ENCODE data around the gene TTC33. TPM values are rescaled to one million over a fixed set of nuclear protein-coding genes. Genes with fewer than 3 reads are reported as not detected.

The TTC33 gene
- total and polyA plus RNA-seq, 2 donors (not counting 1 experiment from before 2014, with no cell fraction given): 2.1 to 15.8 TPM

- no peaks in the 10 kb centered on the region for H3K9me3 ChIP-seq (ENCODE audit: control extremely low read depth in 1 of 3, control insufficient read depth in 2 of 3, insufficient read depth in 1 of 3, low read length in 2 of 3)
- intact Hi-C loops (cut with micrococcal nuclease): no loop called here
- CTCF ChIA-PET: no interaction called here
These were observed 206.1 kb downstream of the TTC33 start for GRCh38 chr5:40549616-40550015.

GRCh38 chr5:40547994-40548575 is 207.7 kb downstream of the TTC33 start:
- no peak overlapping the region for H3K9ac ChIP-seq (ENCODE audit: low read length)
- TF ChIP-seq CTCF (IDR thresholded peaks at IDR 0.05) (no peak), EZH2 (IDR thresholded peaks at IDR 0.05; ENCODE audit: borderline replicate concordance, insufficient read depth, low read depth, low read length, poor library complexity, severe bottlenecking) (no peak)
- H3K27ac ChIP-seq (ENCODE audit: low read length in 2 of 2): no peak overlapping the region
- no peaks in the 10 kb centered on the region for H3K79me2 ChIP-seq (ENCODE audit: control insufficient read depth, insufficient read depth, low read length)
- H3K4me3 ChIP-seq (ENCODE audit: control extremely low read depth in 1 of 5, extremely low read depth in 1 of 5, insufficient read depth in 1 of 5, low read depth in 2 of 5, low read length in 4 of 5): no peak overlapping the region
- no peaks in the 10 kb centered on the region for H3K27me3 ChIP-seq (replicated peaks in 1 of 4; ENCODE audit: control extremely low read depth in 1 of 4, control insufficient read depth in 3 of 4, insufficient read depth in 4 of 4, low read length in 3 of 4)
- Mint-ChIP-seq H3K27me3 (no peaks in the 10 kb centered on the region), H3K27ac (no peak overlapping the region), H3K4me3 (no peak overlapping the region), H3K4me1 (no peaks in the 10 kb centered on the region), H3K9me3 (ENCODE audit: insufficient read depth) (no peaks in the 10 kb centered on the region)
- no peak overlapping the region for H2AFZ ChIP-seq (ENCODE audit: insufficient read depth, low read depth, low read length, poor library complexity, severe bottlenecking)
- CTCF ChIA-PET: interaction anchor here (0.6 to 1.3 kb wide), 2 partner anchors 231 to 814 kb away, joined by 3 read pairs; no protein-coding TSS in a partner anchor
- POLR2A ChIA-PET: no interaction called here
- H3K36me3 ChIP-seq (replicated peaks in 1 of 2; ENCODE audit: control extremely low read depth in 1 of 2, control insufficient read depth in 1 of 2, extremely low read depth in 1 of 2, insufficient read depth in 2 of 2, low read length in 1 of 2): no peaks in the 10 kb centered on the region
- WGBS (ENCODE audit: insufficient coverage): 71% methylated on average over 1 of the region's 3 CpGs
- H3K4me2 ChIP-seq (replicated peaks; ENCODE audit: low read depth, low read length, poor library complexity, severe bottlenecking): no peak overlapping the region
- H4K20me1 ChIP-seq (ENCODE audit: control insufficient read depth, insufficient read depth, low read length, poor library complexity, severe bottlenecking): no peaks in the 10 kb centered on the region
- H3K4me1 ChIP-seq (ENCODE audit: control insufficient read depth in 2 of 2, insufficient read depth in 2 of 2, low read length in 2 of 2): no peaks in the 10 kb centered on the region
- ATAC-seq (ENCODE audit: low read depth) (no peak), DNase-seq (no peak)
- no peaks in the 10 kb centered on the region for H3K9me3 ChIP-seq (ENCODE audit: control extremely low read depth in 1 of 3, control insufficient read depth in 2 of 3, insufficient read depth in 1 of 3, low read length in 2 of 3)
- intact Hi-C loops (cut with micrococcal nuclease): no loop called here

More at GRCh38 chr5:40549616-40550015, 206.1 kb downstream of the TTC33 start:
- WGBS (ENCODE audit: insufficient coverage): no CpG with 5 or more reads among the region's 1 CpG
- Mint-ChIP-seq H3K4me1 (no peaks in the 10 kb centered on the region), H3K9me3 (ENCODE audit: insufficient read depth) (no peaks in the 10 kb centered on the region), H3K27ac (no peak overlapping the region), H3K27me3 (no peaks in the 10 kb centered on the region), H3K4me3 (no peak overlapping the region)
- Histone ChIP-seq H3K36me3 (replicated peaks in 1 of 2; ENCODE audit: control extremely low read depth in 1 of 2, control insufficient read depth in 1 of 2, extremely low read depth in 1 of 2, insufficient read depth in 2 of 2, low read length in 1 of 2) (no peaks in the 10 kb centered on the region), H4K20me1 (ENCODE audit: control insufficient read depth, insufficient read depth, low read length, poor library complexity, severe bottlenecking) (no peaks in the 10 kb centered on the region), H3K4me3 (ENCODE audit: control extremely low read depth in 1 of 5, extremely low read depth in 1 of 5, insufficient read depth in 1 of 5, low read depth in 2 of 5, low read length in 4 of 5) (no peak overlapping the region), H3K4me2 (replicated peaks; ENCODE audit: low read depth, low read length, poor library complexity, severe bottlenecking) (no peak overlapping the region), H3K4me1 (ENCODE audit: control insufficient read depth in 2 of 2, insufficient read depth in 2 of 2, low read length in 2 of 2) (no peaks in the 10 kb centered on the region), H3K9ac (ENCODE audit: low read length) (no peak overlapping the region), H3K27ac (ENCODE audit: low read length in 2 of 2) (no peak overlapping the region), H2AFZ (ENCODE audit: insufficient read depth, low read depth, low read length, poor library complexity, severe bottlenecking) (no peak overlapping the region), H3K79me2 (ENCODE audit: control insufficient read depth, insufficient read depth, low read length) (no peaks in the 10 kb centered on the region), H3K27me3 (replicated peaks in 1 of 4; ENCODE audit: control extremely low read depth in 1 of 4, control insufficient read depth in 3 of 4, insufficient read depth in 4 of 4, low read length in 3 of 4) (no peaks in the 10 kb centered on the region)
- no peak for TF ChIP-seq EZH2 (IDR thresholded peaks at IDR 0.05; ENCODE audit: borderline replicate concordance, insufficient read depth, low read depth, low read length, poor library complexity, severe bottlenecking)
- no peak for TF ChIP-seq CTCF (IDR thresholded peaks at IDR 0.05)
- no peak for DNase-seq
- no peak for ATAC-seq (ENCODE audit: low read depth)
- POLR2A ChIA-PET: no interaction called here
